GM11168 (cell line): Measurements from ENCODE around the gene TUT1.
"Not testable (repeated sequence)": the region's sequence is repeated elsewhere in the genome, so short reads cannot be mapped to it uniquely, and the experiment has no call there.

ENCODE experiments used
- in situ Hi-C: fragments of 300-500 bp; cut with MboI; formaldehyde crosslinking; loops from one replicate; pipeline ENCODE4 v1.12.0; 2022; ENCODE audit warnings: low sequenced_read_pairs; ENCODE audit not compliant: unreplicated experiment

Gene TUT1

DNA sequence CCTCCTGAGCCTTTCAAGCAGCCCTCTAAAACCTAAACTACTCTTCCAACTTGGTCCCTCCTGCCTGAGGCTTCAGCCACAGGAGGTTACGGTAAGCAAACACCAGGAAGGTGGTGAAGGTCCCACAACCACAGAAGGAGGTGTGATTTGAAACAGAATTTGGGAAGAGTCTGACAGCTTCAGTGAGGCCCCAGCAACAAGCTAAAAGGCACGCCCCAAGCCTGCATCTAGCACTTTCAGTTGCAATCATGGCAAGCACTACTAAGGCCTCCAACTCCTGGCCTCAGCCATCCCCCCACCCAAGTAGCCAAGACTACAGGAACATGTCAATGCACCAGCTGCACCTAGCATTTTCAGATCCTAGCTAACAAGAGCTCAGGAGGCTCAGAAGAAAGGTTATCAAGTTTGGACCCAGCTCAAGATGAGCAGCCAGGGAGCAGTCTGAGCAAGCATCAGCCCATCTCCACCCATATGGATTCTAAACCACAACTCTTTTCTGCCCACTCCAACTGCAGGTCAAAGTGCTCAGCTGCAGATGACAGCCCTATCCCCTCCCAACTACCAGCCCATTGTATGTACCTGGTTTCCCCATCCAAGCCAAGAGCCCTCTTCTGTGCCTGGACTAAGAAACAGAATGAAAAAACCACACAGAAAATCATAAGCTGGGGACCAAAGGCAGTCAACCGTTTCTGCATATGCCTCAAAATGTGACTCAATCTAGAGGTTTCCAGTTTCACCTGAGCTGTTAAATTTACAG, 34.3 kb downstream of the TUT1 start:
- in situ Hi-C loops: no loop called here

DNA sequence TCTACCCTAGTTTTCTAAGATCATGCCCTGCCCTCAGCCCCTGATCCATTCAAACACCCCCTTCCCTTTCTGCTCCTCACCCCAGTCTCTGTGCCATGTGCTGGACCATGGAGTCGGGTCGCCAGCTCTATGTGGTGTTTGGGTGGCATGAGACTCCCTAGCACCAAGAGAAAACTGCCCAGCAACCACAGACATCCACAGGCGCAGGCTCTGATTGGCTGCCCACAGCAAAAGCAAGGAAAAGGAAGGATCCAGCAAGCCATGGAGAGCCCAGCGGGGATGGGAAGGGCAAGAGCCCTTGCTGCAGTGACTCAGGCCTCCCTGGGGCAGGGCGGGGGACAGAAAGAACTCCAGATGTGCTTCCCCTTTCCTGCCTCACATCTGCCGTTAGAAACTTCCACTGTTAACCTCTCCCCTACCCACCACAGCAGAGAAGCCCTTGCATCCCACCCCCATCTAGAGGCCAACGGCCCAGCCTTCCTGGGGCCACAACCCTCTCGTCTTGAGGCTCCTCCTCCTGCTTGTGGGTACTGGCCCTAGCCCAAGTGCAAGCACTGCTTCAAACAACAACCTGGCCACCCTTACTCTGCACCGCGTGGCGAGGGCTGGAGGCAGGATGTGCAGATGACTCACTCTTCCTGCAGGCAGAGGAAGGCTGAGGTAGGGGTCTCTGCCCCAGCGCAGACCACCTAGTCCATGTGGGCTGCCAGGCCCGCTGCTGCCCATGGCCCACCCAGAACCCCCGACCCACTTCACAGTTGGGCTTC, 35.0 kb downstream of the TUT1 start:
- in situ Hi-C loops: no loop called here

DNA sequence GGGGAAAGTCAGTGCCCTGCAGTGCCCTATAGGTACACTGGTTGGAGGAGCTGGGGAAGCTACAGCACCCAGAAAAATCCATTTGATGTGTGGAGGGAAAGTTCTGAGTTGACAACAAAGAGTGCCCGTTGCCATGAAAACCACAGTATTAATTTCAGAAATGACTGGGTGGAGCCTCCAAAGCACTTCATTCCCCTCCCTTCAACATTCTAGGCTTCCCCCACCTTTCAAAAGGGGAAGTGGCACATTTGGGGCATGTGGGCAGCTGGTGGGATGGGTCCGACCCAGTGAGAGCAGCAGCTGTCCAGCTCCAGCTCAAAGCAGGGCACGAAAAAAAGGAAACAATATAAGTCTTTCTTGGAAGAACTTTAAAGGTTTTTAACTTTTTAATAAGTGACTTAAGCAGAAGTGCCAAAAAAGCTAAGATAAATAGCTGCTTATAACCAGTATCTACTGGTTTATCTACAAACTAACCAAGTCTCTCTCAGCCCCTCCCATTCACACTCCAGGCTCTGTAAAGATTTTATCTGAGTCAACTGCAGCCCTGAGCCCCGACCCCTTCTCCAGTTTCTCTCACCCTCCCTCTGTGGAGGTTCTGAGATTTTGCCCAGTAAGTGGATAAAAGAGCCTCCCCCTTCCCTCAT, 35.7 kb downstream of the TUT1 start:
- in situ Hi-C loops: no loop called here

DNA sequence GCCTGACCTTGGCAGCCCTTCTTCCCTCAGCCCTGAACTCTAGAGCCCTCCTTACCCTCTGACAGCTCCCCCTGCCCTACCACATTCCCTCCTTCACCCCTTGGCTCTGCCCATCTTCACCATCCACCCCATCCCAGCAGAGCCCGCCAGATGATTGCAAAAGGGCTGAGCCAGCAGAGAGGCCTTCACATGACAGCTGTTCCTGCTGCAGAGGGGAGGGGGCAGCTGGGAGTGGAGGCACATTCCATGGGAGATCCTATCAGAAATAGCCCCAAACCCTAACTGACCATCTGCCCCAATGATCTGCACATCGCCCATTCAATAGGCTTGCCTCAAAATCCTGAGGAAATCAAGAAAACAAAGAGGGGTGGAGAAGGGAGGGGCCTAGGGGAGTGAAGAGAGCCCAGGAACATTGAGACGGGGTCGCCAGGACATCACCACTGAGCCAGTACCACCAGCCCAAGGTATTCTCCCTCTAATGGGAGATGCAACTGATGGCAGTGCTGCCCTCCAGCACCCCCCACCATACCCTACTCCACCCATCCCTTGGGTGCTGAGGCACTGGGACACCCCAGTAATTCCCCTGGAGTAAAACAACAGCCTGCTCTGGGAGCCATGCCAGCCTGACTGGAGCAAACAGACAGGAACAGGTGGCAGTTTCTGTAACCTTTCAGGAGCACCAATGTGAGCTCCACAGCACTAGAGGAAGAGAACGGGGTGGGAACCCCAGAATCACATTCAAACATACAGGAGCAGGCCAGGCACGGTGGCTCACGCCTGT, 36.7 kb downstream of the TUT1 start:
- in situ Hi-C loops: no loop called here

DNA sequence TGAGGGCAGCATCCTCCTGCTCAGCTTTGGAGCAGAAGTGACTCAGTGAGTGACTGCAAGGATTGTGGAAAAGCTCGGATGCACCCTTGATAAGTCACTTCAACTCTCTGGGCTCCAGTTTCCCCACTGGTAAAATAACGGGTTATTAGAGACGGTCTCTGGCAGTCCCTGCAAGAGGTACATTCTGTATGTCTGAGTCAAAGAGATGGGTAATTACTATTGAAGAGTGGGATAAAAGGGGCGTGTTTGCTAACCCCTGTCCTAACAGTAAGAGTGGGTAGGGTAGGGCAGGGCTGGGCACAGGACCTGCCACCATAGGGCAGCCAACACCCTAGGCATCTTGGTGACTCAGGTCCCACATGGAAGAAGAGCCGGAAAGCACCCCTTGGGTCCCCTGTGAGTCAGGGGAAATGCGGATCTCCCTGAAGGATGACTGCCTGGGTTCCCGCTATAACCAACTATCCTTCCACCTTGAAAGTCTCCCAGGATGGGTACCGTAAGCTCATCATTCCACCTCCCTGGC, 37.4 kb downstream of the TUT1 start:
- in situ Hi-C loops: no loop called here

DNA sequence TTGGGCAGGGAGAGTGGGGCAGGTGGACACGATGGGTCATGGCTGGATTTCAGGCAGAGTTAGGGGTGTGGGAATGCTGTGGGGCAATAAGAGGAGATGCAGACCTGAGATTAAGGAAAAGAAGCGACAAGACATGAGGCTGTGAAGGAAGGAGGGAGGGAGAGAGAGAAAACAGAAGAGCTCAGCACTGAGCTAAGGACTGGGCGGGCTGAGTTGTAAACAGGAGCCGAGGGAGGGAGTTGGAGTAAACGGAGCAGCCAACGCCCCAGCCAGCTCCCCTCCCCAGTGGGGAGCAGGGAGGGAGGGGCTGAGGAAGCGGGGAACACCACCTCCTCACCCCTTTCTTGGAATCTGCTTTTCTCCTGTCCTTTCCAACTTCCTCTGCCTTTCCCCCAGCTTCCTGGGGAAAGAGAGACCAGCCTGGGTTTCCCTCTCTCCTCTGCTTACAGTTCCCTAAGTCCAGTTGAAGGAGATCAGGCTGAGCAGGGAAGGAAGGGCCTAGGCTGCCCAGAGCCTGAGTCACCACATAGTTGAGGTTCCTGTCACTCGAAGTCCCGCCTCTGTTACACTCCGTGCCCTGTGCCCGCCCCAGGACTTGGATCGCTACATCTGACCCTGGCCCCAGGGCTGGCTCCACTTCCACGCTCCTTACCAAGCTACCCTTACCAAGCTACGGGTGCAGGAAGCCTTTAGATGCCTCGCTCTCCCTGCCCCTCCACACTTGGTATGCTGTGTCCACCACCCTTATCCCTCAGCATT, 38.1 kb downstream of the TUT1 start:
- in situ Hi-C loops: no loop called here

DNA sequence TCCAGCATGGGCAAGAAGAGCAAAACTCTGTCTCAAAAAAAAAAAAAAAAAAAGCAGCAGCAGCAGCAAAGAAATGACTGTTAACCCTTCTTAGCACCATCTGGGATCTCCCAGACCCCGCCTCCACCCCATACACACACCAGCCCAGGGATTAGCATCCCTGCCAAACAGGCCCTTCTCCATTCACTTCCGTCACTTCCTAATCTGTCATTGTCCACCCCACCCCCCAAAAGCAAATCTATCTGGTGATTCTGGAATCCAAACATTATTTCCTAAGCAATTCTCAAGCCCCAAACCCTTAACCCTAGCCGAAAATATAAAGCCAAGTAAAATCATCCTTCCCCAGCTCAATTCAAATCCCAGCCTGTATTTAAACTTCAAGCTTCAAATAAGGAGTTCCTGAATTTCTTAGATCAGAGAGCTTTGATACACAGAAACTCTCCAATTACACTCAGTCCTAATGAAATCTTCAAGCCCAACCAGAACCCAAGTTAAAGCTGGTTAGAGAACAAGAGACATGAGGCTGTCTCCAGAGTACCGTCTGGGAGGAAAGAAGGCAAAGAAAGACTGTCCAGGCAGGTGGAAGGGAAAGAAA, 38.7 kb downstream of the TUT1 start:
- in situ Hi-C loops: no loop called here

DNA sequence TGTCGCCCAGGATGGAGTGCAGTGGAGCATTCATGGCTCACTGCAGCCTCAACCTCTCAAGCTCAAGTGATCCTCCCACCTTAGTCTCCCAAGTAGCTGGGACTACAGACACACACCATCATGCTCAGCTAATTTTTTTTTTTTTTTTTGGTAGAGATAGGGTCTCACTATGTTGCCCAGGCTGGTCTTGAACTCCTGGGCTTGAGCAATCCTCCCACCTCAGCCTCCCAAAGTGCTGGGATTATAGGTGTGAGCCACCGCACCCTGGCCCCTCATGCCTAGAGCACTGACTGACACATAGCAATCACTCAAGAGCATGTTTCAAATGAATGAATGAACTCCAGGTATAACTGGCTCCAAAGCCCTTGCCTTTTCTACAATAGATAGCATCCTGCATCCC, 40.8 kb downstream of the TUT1 start:
- in situ Hi-C loops: not testable (repeated sequence)

DNA sequence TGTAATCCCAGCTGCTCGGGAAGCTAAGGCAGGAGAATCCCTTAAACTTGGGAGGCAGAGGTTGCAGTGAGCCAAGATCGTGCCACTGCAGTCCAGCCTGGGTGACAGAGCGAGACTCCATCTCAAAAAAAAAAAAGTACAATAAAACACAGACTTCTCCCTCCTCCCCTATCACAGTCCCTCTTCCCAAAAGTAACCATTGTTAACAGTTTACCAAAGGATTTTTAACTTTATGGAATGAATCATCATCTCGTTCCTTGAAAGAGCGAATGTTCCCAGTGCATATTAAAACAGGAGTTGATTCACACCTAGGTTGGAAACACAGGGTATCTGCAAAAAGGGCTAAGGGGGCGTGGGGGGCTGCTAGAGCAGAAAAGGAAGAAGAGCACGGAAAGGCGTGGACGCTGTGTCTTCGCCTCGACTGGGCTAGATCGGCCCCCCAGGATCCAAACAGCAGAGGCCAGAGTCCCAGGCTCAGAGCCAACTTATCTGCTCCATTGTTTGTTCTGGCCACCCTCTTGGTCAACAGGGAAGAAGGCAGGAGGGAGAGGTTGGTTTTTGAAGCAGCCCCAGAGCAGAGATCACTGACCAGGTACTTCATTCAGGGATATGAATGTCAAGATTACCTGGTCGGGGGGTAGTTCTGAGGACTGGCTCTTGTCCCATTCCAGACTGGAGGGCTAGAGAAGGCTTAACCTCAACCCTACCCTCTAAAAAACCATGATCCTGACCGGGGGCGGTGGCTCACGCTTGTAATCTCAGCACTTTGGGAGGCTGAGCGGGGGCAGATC, 42.6 kb downstream of the TUT1 start:
- in situ Hi-C loops: no loop called here

DNA sequence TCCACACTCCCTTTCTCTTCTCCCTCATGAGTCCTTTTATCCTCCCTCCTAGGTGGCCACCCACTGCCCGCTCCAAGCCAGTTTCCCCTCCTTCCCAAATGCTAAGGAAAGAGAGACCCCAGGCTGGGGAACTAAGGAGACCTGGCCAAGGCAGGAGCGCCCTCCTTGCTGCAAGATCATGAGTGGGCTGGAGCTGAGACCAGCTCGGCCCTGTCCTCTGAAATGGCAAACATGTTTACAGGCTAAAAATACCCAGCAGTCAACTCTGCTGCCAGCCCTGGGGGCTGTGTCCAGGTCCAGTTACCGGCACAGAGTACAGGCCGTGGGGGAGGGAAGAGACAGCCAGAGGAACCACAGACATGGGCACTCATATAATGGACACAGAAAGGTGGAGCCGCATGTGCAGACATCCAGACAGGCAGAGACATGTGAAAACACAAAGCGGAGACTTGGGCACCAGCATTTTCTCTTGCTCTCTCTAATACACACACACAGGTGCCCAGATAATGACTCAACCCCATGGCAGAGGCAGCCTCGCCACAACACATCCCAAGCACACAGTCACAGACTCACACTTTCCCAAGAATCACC, 43.5 kb downstream of the TUT1 start:
- in situ Hi-C loops: no loop called here

DNA sequence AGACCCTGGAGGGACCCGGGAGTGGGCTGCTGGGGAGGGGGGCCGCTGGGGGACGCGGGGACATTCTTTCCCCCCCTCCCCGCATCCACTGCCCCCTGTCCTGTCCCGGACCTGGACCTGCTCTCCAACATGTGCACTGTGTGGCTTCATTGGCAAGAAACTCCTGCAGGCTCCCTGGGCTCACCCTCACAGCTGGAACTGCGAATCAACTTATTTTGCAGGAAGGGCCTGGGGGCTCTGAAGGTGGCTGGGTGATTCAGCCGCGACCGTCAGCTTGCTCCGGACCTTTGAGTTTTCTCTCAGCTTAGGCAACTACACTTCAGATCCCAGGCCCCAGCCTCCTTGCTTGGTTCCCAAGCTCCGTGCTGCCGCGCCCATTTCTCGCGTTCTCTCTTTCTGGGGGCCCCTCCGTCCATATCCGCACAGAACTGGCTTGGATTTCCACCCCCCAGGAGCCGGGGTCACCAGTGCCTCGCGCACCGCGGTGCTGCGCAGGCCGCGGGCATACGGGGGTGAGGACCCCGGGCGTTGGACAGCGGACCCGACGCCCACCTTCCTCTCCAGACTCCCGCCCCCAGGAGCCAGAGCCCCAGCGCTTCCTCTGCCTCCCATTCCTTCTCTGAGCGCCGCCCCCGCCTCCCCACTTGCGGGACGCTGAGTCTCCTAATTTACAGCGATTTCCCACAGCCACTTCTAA, 44.2 kb downstream of the TUT1 start:
- in situ Hi-C loops: no loop called here

DNA sequence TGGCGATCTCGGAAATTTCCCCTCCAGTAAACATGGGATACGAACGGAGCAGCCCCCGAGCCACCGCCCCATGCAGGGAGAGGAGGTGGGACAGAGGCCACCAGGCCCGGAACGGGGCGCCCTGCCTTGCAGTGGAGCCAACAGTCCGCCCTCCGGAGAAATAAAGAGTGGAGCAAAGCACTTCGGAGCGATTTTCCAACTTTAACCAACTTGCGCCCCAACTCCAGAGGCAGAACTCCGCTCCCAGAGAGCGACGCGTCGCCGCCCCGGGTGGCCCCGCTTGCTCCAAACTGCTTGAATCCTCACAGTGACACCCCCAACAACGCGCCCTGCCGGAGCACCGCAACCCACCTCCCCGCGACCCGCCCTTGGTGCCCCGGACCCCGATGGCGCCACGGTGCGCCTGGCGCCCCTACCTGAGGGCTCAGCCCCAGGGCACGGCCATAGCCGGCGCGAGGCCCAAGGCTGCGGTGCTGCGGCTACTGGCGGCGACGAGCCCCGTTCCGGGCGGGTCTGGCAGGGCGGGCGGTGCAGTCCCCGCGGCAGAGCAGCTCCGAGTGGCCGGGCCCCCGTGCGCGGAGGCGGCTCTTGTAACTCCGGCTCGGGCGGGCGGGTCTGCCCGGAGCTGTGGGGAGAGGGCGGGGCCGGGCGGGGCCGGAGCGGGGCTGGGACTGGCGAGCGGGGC, 44.9 kb downstream of the TUT1 start, which contains the start of gene AHNAK:
TSS of gene AHNAK (minus strand) at position 563 of the 685 bp plus-strand sequence. CDS start 10,708 bp downstream, outside the sequence.
- in situ Hi-C loops: no loop called here

DNA sequence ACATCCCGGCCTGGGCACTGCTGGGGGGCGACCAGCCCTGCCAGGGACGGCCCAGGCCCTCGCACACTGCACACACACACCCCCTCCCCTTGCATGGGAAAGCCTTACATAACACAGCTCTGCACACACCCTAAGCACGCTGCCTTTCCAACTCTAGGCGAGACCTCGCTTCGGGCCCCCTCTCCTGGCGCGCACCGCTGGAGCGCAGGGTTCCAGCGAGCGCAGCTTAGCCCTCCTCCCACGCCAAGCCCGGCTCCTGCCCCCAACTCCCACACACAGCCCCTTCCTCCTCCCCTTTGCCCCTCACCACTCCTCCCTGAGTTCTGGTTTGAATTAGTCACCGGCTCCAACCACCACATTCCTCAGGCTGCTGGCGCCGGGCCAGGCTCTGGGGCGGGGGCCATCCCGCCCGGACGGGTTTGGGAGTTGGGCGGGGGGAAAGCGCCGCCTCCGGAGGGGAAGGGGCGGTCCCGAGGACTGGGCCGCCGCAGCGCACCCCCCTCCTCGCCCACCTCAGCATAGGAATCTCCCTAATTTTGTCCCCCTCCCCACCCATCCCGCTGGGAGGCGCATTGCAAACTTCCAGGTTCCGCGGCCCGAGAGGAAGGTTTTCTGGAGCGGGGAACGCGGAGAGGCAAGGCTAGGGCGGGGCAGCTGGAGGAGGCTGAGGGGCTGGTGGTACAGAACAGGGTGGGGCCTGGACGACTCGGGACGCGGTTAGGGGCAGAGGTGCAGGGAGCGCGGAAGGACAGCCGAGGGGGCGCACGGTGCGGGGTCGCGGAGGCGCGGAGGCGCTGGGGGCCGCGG, 45.7 kb downstream of the TUT1 start:
- in situ Hi-C loops: no loop called here

DNA sequence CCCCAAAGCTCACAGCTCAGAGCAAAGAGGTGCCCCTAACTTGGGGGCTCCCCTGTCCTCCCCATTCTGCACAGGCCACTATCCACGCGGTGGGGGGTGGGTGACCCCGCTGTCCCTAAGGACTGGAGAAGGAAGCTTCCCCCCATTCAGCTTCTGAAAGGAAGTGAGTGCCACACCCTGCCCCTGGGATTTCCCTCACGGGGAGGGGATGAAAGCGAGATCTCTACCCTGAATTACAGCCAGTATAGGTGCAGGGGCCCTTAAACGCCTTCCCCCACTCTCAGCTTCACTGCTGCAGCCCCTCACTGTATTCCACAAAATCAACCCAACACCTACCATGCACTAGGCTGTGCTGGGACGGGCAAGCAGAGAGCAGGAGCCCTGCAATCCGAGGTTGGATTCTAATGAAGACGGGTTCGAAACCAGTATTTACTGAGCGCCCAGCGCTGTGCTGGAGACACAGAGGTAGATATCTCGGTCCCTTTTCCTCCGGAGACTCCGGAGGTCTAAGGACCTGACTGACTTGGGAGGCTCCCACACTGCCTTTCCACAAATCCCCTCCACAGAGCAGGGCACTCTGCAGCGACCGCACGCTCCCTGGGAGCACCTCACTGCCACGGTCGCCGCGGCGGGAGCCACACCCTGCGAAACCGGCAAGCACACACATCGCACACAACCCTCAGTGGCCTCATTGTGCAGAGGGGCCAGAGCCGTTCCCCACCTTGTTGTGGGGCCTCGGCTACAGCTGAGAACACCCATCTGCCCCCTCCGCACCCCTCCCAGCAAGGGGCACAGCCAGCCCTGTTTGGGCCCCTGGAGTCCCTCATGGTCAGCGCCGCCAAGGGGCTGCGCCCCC, 46.5 kb downstream of the TUT1 start:
- in situ Hi-C loops: no loop called here
